Suppressor macrophage treated with lipopolysaccharide for 4 hours (primary cell): Measurements from ENCODE around the gene SORBS2.

ENCODE experiments used
- DNase-seq: peaks from one replicate; pipeline ENCODE4 v3.0.0-alpha.2; 2020

The SORBS2 gene

DNA sequence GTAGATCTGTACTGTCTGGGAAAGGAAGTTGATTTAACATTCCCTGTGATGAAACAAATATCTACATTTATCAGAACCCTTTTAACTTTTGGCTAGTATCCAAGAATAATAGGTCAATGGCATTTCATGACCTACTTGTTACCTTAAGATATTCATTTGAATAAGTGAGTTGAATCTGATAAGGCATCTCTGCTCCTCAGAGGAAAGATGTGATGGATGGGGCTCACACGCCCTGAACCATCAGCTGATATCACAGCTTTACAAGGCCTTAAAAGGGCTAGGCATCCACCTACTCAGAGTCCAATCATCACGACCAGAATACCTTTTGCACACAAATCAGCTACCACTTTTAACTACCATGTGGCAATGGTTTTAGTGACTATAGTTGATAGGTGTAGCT lies 186.5 kb downstream of the SORBS2 start:
- DNase-seq = no peak

DNA sequence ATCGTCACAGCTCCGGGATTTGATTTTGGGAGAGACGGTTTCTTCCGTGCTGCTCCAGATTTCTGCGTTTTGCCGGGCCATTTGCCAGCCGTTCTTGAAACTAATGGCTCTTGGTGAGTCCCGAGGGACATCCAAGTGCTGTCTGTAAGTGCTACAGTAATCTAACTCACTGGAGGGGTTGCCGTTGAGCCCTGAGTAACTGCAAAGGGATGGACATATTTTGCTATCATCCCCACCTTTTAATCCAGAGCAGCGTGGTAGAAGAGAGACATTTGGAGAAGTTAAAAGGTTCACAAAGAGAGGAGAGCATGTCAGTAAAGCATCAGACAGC lies 187.8 kb downstream of the SORBS2 start:
- DNase-seq = no peak

DNA sequence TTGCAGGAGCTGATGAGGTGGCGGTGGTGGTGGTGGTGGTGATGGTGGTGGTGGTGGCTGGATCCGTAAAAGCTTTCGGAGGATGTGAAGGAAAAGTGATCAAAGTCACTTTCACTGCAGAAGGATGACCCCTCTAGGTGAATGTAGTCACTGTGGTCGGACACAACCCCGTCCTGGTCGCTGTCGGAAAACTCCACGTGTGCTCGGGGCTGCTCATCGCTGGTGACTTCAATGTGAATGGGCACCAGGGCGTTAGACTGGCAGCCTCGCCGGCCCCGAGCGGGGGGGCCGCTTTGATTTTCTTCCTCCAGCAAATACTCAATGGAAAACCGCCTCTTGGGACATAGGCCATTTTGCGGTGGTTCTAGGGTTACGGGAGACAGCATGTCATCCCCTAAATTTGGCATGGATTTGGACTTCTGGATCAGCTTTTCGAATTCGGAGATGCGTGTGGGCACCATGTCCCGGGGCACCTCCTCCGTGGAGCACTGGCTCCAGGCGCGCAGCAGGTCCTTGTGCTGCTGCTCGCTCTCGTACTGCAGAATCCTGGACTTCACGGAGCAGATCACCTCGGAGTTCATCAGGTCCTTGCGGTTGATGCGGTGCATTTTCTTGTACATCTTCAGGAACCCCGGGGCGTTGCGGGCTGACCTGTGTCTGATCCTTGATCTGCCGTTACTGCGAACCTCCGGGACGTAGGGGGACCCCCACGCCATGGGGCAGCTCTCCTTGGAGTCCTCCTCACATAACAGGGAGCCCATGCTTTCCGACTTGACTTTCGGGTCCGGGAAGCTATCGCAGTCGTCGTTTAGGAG lies 188.3 kb downstream of the SORBS2 start:
- DNase-seq = no peak

DNA sequence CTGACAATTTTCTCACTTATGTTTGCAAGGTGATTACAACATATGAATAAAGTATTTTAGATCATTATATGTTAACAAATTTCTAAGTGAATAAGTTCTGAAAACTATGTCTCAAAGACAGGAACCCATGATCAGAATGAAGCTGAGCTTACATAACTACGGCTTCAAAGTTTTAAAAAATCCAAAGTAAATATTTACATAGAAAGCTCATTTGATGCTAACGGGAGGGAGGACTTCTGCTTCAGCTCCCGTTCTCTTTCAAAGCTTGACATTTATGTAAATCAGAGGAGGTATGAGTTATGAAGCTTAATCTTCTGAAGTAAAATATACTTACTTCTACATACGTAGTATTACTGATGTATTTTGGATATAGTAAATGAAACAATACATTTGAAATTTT lies 203.8 kb downstream of the SORBS2 start:
- no peak for DNase-seq

DNA sequence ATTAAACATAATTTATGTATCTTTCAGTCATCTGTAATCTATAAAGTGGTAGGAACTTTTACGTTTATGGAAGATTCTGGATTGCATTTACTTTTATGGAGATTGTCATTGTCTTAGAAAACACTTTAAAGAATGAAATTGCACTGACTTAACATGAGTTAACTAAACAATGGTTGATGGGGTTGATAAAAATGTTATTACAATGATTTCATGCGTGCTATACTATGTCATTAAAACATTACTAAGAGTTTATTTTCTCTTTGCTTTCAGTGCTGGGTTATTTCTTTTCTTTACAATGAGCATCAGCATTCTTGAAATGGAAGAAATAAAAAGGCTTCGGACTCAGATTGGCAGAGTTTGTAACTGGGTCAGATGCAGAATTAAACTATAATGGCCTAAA lies 209.6 kb downstream of the SORBS2 start:
- no peak for DNase-seq

DNA sequence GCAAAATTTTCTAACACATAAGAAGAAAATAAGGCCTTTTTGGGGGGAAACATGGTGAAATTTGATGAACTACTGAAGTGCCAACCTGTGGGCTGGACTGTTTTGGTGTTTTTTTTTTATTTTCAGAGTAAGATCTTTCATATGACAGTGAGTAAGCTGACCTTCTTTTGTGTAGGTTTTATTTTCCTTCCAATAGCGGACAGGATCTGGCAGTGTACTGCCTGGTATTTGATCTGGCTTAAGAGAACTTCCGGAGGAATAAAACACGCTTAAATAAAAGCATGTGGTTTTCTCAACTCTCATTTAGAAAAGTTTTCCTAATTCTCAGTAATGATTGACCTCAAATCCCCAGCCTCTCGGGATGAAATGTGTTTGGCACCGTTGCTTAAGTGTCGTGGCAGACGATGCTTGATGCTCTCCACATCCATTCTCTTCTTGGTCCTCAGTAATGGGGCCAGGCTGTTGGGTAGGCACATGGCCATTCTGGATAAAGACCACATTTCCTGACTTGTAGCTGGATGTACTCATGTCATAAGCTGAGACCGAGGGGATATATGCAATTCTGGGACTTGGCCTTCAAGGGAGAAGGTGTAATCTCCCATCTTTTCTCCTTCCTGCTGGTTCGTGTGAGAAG lies 211.1 kb downstream of the SORBS2 start:
- DNase-seq = no peak

DNA sequence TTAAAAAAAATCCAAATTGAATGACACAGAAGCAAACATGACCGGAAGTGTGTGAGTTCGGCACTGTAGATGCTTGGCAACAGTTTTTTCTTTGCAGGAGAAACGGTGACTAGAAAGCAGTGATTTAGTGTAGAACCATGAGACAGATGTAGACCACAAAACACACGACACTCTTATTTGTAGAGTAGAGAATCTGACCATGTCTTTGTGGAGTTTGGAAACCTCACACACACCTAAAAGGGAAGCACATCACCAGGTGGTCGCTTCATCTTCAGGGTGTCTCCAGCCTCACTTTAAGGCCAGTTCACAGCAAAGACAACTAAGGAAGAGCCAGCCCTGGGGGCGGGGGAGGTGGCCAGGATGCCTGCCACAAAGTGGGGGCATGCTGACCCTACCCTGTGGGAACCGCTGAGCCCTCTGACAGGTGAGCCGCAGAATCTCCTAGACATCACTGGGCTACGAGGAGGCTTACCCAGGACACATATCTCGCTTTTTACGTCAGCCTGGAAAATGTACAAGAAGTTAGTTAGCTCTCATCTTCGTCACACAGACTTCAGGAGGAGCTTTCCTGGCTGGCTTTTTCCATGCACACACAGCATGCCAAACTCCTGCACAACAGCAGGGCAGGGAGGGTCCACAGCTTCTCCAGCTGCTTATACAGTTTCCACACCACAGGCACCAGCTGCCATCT lies 212.3 kb downstream of the SORBS2 start:
- DNase-seq = no peak

DNA sequence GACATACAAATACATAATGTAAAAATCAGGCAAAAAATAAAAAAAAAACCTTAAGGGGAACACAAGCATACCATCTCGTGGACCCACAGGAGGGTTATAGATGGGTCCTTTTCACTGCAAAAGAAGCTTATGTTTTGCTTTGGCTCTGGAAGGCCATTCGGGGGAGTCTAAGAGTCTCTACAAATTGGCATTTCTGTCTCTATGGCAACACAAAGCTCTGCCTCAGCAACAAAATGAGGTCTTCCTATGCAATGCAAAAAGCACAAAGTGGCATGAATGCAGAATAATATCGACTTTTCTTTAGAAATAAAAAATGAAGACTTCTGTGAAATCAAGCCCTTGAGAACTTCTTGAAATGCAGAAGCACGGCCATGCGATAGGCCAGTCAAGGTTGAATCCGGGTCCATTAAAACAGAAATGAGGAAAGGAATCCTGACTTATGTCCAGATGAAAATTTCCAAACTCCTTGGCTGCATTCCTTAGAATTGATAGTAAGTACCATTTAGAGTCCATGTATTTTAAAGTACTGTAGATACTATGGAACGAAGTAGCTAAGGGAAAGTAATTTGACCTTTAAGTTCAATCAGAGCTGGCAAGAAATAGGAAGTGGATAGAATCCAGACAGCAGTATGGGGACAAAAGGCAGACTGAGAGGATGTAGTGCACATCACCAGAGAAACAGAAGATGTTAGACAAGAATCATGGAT lies 213.0 kb downstream of the SORBS2 start:
- DNase-seq = no peak

DNA sequence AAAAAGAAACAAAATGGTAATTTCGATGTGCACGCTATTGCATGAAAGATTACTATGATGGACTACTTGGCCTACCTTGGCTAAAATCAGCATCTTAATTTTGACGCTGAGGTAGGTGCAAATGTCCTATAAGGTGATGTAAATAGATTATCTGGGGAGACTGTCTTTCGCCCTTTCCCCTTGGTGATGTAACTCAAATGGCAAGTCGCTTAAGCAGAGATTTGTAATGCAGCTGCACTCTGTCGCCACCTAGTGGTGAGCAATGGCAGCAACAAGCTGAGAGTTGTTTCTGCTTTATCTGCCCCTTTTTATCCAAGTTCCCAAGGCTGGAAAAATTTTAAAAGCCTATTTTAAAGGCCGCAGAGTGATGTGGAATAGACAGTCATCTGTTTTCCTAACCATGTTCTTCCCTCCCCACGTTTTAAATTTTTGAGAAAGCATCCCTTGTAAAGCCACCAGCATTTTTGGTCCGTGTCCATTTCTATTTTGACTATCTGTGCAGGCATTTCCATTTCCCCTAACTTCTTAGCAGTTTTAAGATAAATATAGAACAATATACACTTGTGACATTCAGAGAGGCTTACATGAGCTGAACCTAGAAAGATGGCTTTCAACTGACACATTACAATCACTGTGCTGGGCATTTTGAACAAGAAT lies 214.3 kb downstream of the SORBS2 start:
- DNase-seq = peak; percentile 72

DNA sequence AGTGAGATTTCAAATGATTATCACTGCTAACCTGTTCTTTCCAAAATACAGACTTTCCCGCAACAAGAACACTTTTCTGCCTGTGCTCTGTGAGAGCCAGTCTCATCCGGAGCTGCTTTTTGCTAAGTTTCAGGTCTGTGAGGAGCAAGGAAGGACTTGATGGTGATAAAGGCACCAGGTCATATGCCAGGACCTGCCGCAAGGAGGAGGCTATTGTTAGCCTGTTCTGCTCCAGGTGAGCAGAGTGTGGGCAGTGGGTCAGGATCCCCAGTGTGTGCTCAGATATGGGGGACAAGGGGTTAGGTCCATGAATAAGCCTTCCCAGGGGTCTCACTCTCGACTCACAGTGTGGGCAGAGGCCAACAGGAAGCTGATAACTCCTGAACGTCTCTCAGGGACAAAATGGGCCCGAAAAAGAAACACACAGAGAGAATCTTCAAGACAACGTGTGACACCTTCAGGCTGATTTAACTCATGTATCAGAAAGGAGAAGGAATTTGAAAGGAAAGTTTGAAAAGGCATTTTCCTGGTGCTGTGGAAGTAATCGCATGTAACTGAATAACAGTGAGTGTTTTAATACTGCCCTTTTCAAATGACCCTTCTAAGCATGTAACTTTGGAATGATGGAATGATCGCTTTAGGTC lies 219.0 kb downstream of the SORBS2 start:
- DNase-seq = no peak

DNA sequence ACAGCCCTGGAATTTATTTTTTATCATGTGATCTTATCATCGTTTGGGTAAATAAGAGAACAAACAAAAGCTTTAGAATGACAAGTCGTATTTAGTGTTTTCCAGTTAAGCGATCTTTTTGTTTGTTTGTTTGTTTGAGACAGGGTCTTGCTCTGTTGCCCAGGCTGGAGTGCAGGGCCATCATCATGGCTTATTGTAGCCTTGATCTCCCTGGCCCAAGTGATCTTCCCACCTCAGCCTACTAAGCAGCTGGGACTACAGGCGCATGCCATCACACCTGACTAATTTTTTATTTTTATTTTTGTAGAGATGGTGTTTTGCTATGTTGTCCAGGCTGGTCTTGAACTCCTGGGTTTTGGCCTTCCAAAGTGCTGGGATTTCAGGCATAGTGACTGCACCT lies 219.6 kb downstream of the SORBS2 start:
- no peak for DNase-seq

DNA sequence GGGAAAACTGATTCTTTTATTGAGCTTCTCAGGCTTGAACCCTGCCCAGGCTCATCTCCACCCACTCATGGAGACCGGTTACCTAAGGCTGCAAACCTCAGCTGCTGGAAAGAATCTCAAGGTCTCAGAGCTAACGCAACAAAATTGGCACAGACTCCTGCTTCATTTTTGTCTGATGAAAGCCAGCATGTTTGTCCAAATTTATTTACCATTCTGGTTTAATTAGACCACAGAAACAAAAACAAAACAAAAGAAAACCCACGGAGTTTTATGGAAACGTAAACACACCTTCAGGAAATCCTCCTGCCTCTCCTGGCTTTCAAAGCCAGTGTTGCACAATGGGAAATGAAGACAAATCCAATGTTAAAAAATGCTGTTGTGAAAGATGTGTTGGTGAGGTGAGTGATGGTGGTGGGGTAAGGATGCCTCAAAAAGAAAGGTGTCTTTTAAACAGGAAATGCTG lies 220.3 kb downstream of the SORBS2 start:
- no peak for DNase-seq

DNA sequence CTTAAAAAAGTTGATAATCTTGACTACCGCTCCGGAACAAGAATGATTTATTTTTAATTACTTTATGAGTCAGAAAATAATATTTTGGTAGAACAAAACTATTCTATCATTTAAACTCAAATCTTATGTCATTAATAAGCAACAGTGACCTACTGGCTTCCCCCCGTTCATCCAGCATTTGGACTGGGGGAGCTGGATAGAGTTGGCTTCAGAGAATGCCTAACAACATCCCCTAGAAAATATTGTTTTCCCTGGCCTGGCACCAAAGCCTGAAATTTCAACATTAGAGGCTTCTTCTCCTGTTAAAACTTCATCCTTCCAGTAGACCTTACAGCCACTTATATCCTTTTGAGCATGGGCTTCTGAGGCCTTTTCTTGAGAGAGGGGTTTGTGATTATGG lies 221.0 kb downstream of the SORBS2 start:
- no peak for DNase-seq

DNA sequence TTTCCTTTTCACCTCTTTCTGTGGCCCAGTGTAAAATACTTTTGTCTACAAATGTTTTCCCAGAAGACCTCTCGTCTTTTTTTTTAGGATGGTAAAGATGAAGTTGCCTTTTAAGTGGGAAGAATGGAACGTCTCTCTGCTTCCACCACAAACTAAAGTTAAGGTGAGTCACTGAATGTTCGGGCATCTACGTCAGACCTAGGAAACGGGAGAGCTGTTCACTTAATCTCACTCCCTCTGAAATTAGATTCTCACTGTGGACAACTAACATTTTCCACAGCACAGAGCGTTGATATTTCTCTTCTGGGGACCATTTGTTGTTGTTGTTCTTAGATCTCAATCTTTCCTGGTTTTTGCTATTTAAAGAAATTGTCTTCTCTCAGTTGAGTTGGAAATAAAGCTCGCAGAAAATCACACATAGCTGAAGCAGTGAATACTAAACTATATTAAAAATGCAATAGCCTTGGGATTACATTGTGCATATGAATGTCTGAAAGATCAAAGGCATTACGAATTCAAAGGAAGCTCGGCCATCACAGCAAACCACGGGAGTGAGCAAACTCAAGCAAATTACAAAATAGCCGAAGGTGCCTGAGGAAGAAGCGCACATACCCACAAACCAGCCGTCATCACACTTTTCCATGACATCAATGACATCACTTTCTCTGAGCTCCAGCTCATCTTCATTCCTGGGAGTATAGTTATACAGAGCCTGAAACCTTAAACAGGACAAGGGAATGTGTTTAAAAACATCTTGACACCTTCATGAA lies 222.7 kb downstream of the SORBS2 start:
- no peak for DNase-seq

DNA sequence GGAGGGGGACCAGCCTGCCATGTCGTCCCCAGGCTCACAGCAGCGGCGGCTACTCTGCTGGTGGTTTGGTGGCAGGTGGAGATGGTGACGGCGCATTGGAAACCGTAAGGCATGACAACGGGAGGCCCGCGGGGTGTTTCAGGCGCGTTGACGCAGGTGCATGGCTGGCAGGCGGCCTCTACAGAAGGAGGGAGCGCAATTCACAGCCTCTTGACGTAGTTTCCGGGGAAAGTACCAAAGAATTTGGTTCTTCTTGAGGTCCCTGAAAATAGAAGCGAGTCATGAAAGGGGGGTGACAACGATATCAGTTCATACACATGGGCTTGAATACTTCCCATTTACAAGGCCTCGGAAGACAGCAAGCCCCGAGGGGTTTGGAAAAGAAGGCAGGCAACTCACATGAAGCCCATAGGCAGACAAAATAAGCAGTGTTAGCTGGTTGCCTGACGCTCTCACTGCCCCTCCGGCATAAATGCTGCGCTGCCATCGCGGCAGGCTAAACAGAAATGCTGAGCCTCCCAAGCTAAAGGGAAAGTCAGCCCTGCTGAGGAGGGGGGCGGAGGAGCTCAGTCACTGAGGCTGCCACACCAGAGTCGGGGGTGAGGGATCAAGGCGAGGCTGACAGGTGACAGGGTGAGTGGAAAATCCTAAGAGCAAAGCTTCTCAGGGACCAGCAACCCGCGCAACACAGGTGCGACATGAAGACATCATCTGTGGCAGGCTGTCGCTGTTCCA lies 224.4 kb downstream of the SORBS2 start:
- DNase-seq = peak; percentile 3

DNA sequence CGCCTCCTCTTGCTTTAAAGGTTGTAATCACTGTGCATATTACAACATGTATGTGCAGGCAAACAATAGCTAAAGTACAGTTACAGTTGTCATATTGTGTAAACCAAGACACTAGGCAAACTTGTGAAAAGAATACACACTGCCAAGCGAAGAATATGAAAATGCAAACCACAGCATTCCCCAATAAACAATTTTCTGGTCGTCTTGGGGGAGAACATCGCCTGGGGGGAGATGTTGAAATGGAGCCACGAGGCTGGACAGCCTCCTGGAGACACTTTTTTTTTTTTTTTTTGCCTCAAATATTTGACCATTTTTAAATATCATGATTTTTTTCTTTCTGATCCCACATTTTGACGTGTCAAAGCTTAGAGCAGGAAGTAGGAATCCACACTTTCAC lies 225.0 kb downstream of the SORBS2 start:
- no peak for DNase-seq

DNA sequence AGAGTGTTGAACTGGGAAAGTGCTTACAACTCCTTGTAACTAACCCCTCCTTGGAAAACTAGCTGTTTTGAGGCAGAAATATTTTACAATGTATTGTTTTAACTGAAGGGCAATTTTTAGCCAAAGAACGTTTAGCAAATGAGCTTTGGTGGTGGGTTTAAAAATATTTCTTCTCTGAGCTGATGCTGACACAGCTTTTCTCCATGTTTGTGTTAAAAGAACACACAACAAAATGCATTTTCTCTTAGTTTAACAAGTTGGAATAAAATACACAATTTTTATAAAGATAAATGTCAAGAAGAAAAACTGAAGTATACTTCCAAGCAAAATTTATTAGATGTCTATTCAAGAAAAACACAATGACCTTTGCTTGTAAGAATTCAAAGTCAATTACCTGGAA lies 226.8 kb downstream of the SORBS2 start:
- no peak for DNase-seq

DNA sequence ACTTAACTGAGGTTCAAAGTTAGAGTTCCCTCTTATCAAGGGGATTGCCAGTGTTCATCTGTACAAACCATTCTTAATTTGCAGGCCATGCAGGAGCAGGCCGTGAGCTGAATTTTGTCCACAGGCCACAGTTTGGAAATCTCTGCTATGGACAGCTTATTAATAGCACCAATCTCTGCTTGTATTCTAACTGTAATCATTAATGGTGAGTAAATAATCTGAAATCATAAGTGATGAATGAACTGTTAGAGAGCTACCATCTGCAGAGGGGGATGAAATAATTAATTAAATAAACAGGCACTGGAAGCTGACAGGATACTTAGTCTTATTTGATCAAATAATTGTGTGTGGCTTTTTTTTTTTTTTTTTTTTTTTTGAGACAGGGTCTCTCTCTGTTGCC lies 228.2 kb downstream of the SORBS2 start:
- DNase-seq = no peak

DNA sequence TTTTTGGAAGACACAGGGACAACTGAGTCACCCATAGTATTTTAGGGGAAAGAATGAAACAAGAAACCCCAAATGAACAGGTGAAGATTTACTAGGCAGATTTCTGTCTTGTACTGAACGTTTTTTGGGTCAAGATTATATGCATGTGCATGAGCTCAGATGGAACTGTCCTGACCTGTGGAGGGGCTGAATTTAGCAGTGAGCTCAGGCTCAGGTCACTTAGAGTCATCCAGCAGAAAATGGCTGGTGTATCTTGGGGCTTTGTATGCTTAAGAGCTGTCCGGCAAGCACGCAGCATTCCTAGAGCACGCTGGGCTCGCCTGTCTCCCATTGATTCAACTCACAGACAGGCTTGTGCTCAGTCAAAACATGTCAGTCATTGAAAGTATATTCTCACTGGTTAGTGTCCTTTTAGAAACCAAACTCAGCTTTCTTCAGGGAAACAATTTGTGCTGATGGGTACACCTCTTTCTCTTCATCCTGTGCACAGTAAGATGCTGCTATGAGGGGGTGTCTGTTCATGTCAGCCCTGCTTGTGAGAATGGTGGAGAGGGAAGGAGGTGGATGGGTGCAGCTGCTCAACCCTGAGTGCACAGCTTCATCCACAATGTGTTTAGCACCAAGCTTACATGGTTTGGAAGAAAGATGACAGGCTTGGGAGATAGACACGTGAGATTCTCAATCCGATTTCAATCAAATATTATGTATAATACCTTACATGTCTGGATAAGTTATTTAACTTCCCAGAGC lies 229.2 kb downstream of the SORBS2 start:
- no peak for DNase-seq

DNA sequence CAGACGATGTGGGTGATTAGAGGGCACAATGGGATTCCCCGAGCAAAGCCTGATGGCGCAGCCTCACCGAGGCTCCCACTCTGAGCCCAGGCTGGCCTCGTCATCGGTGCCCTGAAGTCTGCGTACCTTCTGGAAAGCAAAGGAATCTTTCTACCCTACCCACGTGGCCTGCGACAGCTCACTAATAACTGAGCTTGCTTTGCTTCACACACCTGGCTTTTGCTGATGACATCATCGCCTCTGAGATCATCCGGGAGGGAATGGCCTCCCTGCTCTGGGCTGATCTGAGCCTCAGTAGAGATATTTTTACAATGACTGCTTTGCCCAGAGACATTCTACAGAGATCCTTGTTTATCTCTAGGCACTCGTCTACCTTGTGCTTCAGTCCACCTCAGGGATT lies 231.3 kb downstream of the SORBS2 start:
- DNase-seq = no peak
